Neuronal stem cell (in vitro differentiated cells): Measurements from ENCODE around the gene GPATCH1.

Source experiments
- DNase-seq: peaks from one replicate; pipeline ENCODE4 v3.0.0-alpha.2; 2013; ENCODE audit warnings: low spot score
- H2AFZ ChIP-seq: one replicate; pipeline ENCODE4 v1.6.1; 2013; ENCODE audit warnings: mild to moderate bottlenecking, low read length, inconsistent platforms
- H2AK5ac ChIP-seq: 2 replicates; pipeline ENCODE4 v1.6.1; 2013; ENCODE audit warnings: low read depth, mild to moderate bottlenecking, inconsistent platforms, low read length, moderate library complexity, mixed read lengths
- H2BK120ac ChIP-seq: 2 replicates; pipeline ENCODE4 v1.6.1; 2013; ENCODE audit warnings: low read depth, mild to moderate bottlenecking, inconsistent platforms, low read length, moderate library complexity, mixed read lengths
- H2BK12ac ChIP-seq: one replicate; pipeline ENCODE4 v1.6.1; 2013; ENCODE audit warnings: low read length, inconsistent platforms
- H2BK15ac ChIP-seq: 2 replicates; pipeline ENCODE4 v1.6.1; 2013; ENCODE audit warnings: mild to moderate bottlenecking, low read length, inconsistent platforms, mixed read lengths
- H2BK5ac ChIP-seq: one replicate; pipeline ENCODE4 v1.6.1; 2013; ENCODE audit warnings: inconsistent platforms, mild to moderate bottlenecking, low read length, moderate library complexity
- H3K14ac ChIP-seq: one replicate; pipeline ENCODE4 v1.6.1; 2013; ENCODE audit warnings: low read length, inconsistent platforms
- H3K18ac ChIP-seq: 2 replicates; pipeline ENCODE4 v1.6.1; 2013; ENCODE audit warnings: low read length, inconsistent platforms
- H3K23ac ChIP-seq: 2 replicates; pipeline ENCODE4 v1.6.1; 2013; ENCODE audit warnings: low read depth, mild to moderate bottlenecking, mixed read lengths, low read length, inconsistent platforms; ENCODE audit not compliant: poor library complexity
- H3K27ac ChIP-seq: replicated peaks from 3 replicates; pipeline ENCODE4 v1.5.1; 2013; ENCODE audit warnings: low read length, inconsistent platforms
- H3K27me3 ChIP-seq, 3 experiments: 2 replicates each; pipeline ENCODE4 v1.6.1; 2013; ENCODE audit warnings: low read length in 3 of 3, mild to moderate bottlenecking in 2 of 3, inconsistent platforms in 1 of 3, low read depth in 1 of 3, mixed read lengths in 1 of 3, moderate library complexity in 1 of 3; ENCODE audit not compliant: control insufficient read depth in 3 of 3, insufficient read depth in 3 of 3
- H3K36me3 ChIP-seq, 2 donors: replicated peaks in 1 of 2; 2 replicates each; pipeline ENCODE4 v1.6.1; 2013; ENCODE audit warnings: low read length in 2 of 2; ENCODE audit not compliant: control insufficient read depth in 2 of 2, insufficient read depth in 2 of 2
- H3K4ac ChIP-seq: 2 replicates; pipeline ENCODE4 v1.6.1; 2013; ENCODE audit warnings: inconsistent platforms, mild to moderate bottlenecking, low read length, moderate library complexity
- H3K4me1 ChIP-seq, 2 donors: 1 replicate in 1 of 2; 2 replicates in 1 of 2; pipeline ENCODE4 v1.6.1; 2013; ENCODE audit warnings: low read length in 2 of 2, low read depth in 1 of 2; ENCODE audit not compliant: control insufficient read depth in 2 of 2, insufficient read depth in 1 of 2
- H3K4me2 ChIP-seq: one replicate; pipeline ENCODE4 v1.6.1; 2013; ENCODE audit warnings: mild to moderate bottlenecking, low read length, inconsistent platforms; ENCODE audit not compliant: insufficient read depth, poor library complexity, severe bottlenecking
- H3K4me3 ChIP-seq, 2 donors: 2 replicates each; pipeline ENCODE4 v1.5.1; 2013; ENCODE audit warnings: low read length in 2 of 2, mild to moderate bottlenecking in 2 of 2, inconsistent platforms in 1 of 2, moderate library complexity in 1 of 2
- H3K79me1 ChIP-seq: one replicate; pipeline ENCODE4 v1.6.1; 2013; ENCODE audit warnings: low read depth, mild to moderate bottlenecking, inconsistent platforms, low read length, moderate library complexity
- H3K9ac ChIP-seq: one replicate; pipeline ENCODE4 v1.6.1; 2013; ENCODE audit warnings: mild to moderate bottlenecking, low read depth, low read length, inconsistent platforms; ENCODE audit not compliant: poor library complexity
- H3K9me3 ChIP-seq, 2 donors: replicated peaks in 1 of 2; 2 replicates each; pipeline versions ENCODE3 to v1.6.1; 2013; ENCODE audit warnings: low read length in 2 of 2, mild to moderate bottlenecking in 2 of 2, inconsistent platforms in 1 of 2, low read depth in 1 of 2, mixed read lengths in 1 of 2, moderate library complexity in 1 of 2; ENCODE audit not compliant: control insufficient read depth in 2 of 2, insufficient read depth in 1 of 2
- H4K8ac ChIP-seq: one replicate; pipeline ENCODE4 v1.6.1; 2013; ENCODE audit warnings: low read depth, mild to moderate bottlenecking, inconsistent platforms, low read length, moderate library complexity
- H4K91ac ChIP-seq: one replicate; pipeline ENCODE4 v1.6.1; 2013; ENCODE audit warnings: low read length, low read depth, mild to moderate bottlenecking, inconsistent platforms; ENCODE audit not compliant: poor library complexity
- WGBS, 2 donors: extraction: QIAGEN DNeasy Blood & Tissue Kit; methylation state at CpG; one replicate each; pipeline ENCODE4 v1.1.7; 2013; ENCODE audit warnings: missing lambda C conversion rate in 2 of 2, mixed read lengths in 1 of 2; ENCODE audit not compliant: insufficient read length in 2 of 2, insufficient replicate concordance in 1 of 2; ENCODE audit errors: extremely low coverage in 2 of 2; 5-methylcytosine and 5-hydroxymethylcytosine counted together

The GPATCH1 gene

GRCh38 chr19:33089010-33089409, 8.0 kb downstream of the GPATCH1 start:
- Histone ChIP-seq H2AFZ (no peak overlapping the region), H3K27me3 (no peaks in the 10 kb centered on the region)

GRCh38 chr19:33090179-33090578, 9.2 kb downstream of the GPATCH1 start:
- Histone ChIP-seq H3K9me3 (no peaks in the 10 kb centered on the region), H3K9ac (no peak overlapping the region), H3K14ac (no peak overlapping the region), H2AFZ (no peak overlapping the region), H4K8ac (no peak overlapping the region), H2BK120ac (no peak overlapping the region), H2BK5ac (no peak overlapping the region), H3K36me3 (peaks cover 24 to 60% of the 10 kb centered on the region in 2 donors), H3K79me1 (peaks cover 1% of the 10 kb centered on the region), H3K27me3 (no peaks in the 10 kb centered on the region), H3K4me1 (no peaks in the 10 kb centered on the region), H3K4me3 (no peak overlapping the region), H4K91ac (no peak overlapping the region), H3K18ac (no peak overlapping the region), H3K4me2 (no peak overlapping the region), H2BK15ac (no peak overlapping the region), H2BK12ac (no peak overlapping the region), H3K23ac (no peak overlapping the region), H3K4ac (no peak overlapping the region), H2AK5ac (no peak overlapping the region), H3K27ac (no peak overlapping the region)
- WGBS, 2 donors, result no CpG with 5 or more reads among the region's 3 CpGs
- no peak for DNase-seq

More at GRCh38 chr19:33089010-33089409, 8.0 kb downstream of the GPATCH1 start:
- no peaks in the 10 kb centered on the region for H3K9me3 ChIP-seq
- H3K9ac ChIP-seq, result no peak overlapping the region
- DNase-seq, result no peak
- no peak overlapping the region for H2AK5ac ChIP-seq
- H3K4me1 ChIP-seq, result no peaks in the 10 kb centered on the region
- H4K8ac ChIP-seq, result no peak overlapping the region
- no peak overlapping the region for H3K14ac ChIP-seq
- no peak overlapping the region for H2BK5ac ChIP-seq
- no peak overlapping the region for H3K4me2 ChIP-seq
- H3K36me3 ChIP-seq, result peaks cover 16 to 49% of the 10 kb centered on the region in 2 donors
- H3K4me3 ChIP-seq, result no peak overlapping the region
- no peak overlapping the region for H3K4ac ChIP-seq
- no peak overlapping the region for H2BK120ac ChIP-seq
- H2BK15ac ChIP-seq, result no peak overlapping the region
- H4K91ac ChIP-seq, result no peak overlapping the region
- H3K18ac ChIP-seq, result no peak overlapping the region
- no peak overlapping the region for H3K23ac ChIP-seq
- no peak overlapping the region for H3K27ac ChIP-seq
- H3K79me1 ChIP-seq, result peaks cover 1% of the 10 kb centered on the region
- H2BK12ac ChIP-seq, result no peak overlapping the region
- WGBS, 2 donors, result no CpG with 5 or more reads among the region's 3 CpGs

GRCh38 chr19:33093420-33094210, 12.6 kb downstream of the GPATCH1 start:
- Histone ChIP-seq H3K18ac (no peak overlapping the region), H2BK12ac (no peak overlapping the region), H2AFZ (no peak overlapping the region), H4K91ac (no peak overlapping the region), H3K14ac (no peak overlapping the region), H3K27ac (no peak overlapping the region), H3K9ac (peak overlapping the region; percentile 53), H3K27me3 (no peaks in the 10 kb centered on the region), H4K8ac (no peak overlapping the region), H3K4me1 (no peaks in the 10 kb centered on the region), H3K9me3 (no peaks in the 10 kb centered on the region), H3K4me2 (no peak overlapping the region), H3K4me3 (no peak overlapping the region), H3K23ac (no peak overlapping the region), H2BK5ac (no peak overlapping the region), H2BK15ac (no peak overlapping the region), H2AK5ac (no peak overlapping the region), H3K36me3 (peaks cover 44 to 79% of the 10 kb centered on the region in 2 donors), H3K4ac (no peak overlapping the region), H3K79me1 (no peaks in the 10 kb centered on the region), H2BK120ac (no peak overlapping the region)
- no CpG with 5 or more reads among the region's 11 CpGs for WGBS, 2 donors
- DNase-seq, result no peak

GRCh38 chr19:33094436-33095067, 13.6 kb downstream of the GPATCH1 start:
- Histone ChIP-seq H3K79me1 (no peaks in the 10 kb centered on the region), H3K36me3 (peaks cover 45 to 77% of the 10 kb centered on the region in 2 donors), H4K91ac (no peak overlapping the region), H3K14ac (no peak overlapping the region), H3K4me1 (no peaks in the 10 kb centered on the region), H3K27ac (no peak overlapping the region), H2BK12ac (no peak overlapping the region), H2BK120ac (no peak overlapping the region), H3K4me3 (no peak overlapping the region), H4K8ac (no peak overlapping the region), H3K23ac (no peak overlapping the region), H3K9ac (no peak overlapping the region), H3K18ac (no peak overlapping the region), H2BK15ac (no peak overlapping the region), H3K9me3 (no peaks in the 10 kb centered on the region), H3K4ac (no peak overlapping the region), H2AK5ac (no peak overlapping the region), H2AFZ (no peak overlapping the region), H3K27me3 (no peaks in the 10 kb centered on the region), H3K4me2 (no peak overlapping the region), H2BK5ac (no peak overlapping the region)
- no peak for DNase-seq
- no CpG with 5 or more reads among the region's 6 CpGs for WGBS, 2 donors
